SU-DHL-6 (cell line): ENCODE data around the gene HBG2.

Source experiments
- H2AFZ ChIP-seq: fragments of 200-600 bp; sonication (generic); 2 replicates; pipeline ENCODE4 v1.6.1; 2014; ENCODE audit warnings: low read depth, mild to moderate bottlenecking, moderate library complexity, mixed read lengths, antibody characterized with exemption, low read length; ENCODE audit not compliant: severe bottlenecking
- H3F3A ChIP-seq: fragments of 200-600 bp; shearing (Covaris generic); 2 replicates; pipeline ENCODE4 v1.6.0; 2016; ENCODE audit warnings: antibody characterized with exemption, mild to moderate bottlenecking; ENCODE audit not compliant: insufficient read depth
- H3K27ac ChIP-seq: fragments of 200-600 bp; sonication (generic); 2 replicates; pipeline ENCODE4 v1.5.1; 2016; ENCODE audit warnings: low read depth, mild to moderate bottlenecking, low read length, moderate library complexity, mixed read lengths
- H3K27me3 ChIP-seq: fragments of 200-600 bp; sonication (generic), shearing (Covaris generic); 2 replicates; pipeline ENCODE4 v1.6.0; 2014; ENCODE audit warnings: mild to moderate bottlenecking, low read length
- H3K36me3 ChIP-seq: fragments of 200-600 bp; sonication (generic); 2 replicates; pipeline ENCODE4 v1.6.1; 2014; ENCODE audit warnings: mild to moderate bottlenecking, low read length, mixed read lengths
- H3K4me2 ChIP-seq: fragments of 300-600, 200-600 bp; shearing (Covaris generic), sonication (generic); 2 replicates; pipeline ENCODE4 v1.6.0; 2014; ENCODE audit warnings: low read length, low read depth, mild to moderate bottlenecking; ENCODE audit not compliant: poor library complexity, severe bottlenecking
- H3K4me3 ChIP-seq: fragments of 200-600 bp; sonication (generic); 2 replicates; pipeline ENCODE4 v1.5.1; 2014; ENCODE audit warnings: antibody characterized with exemption, low read length, mild to moderate bottlenecking, mixed read lengths; ENCODE audit not compliant: insufficient read depth, poor library complexity, severe bottlenecking
- H3K79me2 ChIP-seq: fragments of 200-600 bp; sonication (generic); 2 replicates; pipeline ENCODE4 v1.6.1; 2014; ENCODE audit warnings: mild to moderate bottlenecking, low read length, moderate library complexity; ENCODE audit not compliant: insufficient read depth
- H3K9ac ChIP-seq: fragments of 200-600 bp; sonication (generic); 2 replicates; pipeline ENCODE4 v1.7.0; 2014; ENCODE audit warnings: mild to moderate bottlenecking, low read length
- H3K9me2 ChIP-seq: fragments of 200-600 bp; sonication (generic); replicated peaks from 2 replicates; pipeline ENCODE4 v1.6.1; 2014; ENCODE audit warnings: low read length; ENCODE audit not compliant: insufficient read depth
- H3K9me3 ChIP-seq: fragments of 200-600 bp; sonication (generic); 2 replicates; pipeline ENCODE4 v1.6.1; 2014; ENCODE audit warnings: low read length, mixed read lengths; ENCODE audit not compliant: insufficient read depth
- H4K20me1 ChIP-seq: fragments of 200-600 bp; sonication (generic); 2 replicates; pipeline ENCODE4 v1.6.1; 2014; ENCODE audit warnings: low read depth, mild to moderate bottlenecking, antibody characterized with exemption, low read length, moderate library complexity, mixed read lengths
- CTCF ChIP-seq: fragments of 200-600 bp; sonication (generic); IDR thresholded peaks from one replicate; pipeline ENCODE4 v1.5.1; 2017; ENCODE audit warnings: antibody characterized with exemption, mild to moderate bottlenecking, low read length, moderate library complexity; ENCODE audit not compliant: insufficient read depth, poor library complexity, severe bottlenecking
- EZH2phosphoT487 ChIP-seq: fragments of 200-600 bp; sonication (generic), shearing (Covaris generic); conservative IDR thresholded peaks from 2 replicates; pipeline ENCODE4 v1.6.1; 2018; ENCODE audit warnings: mild to moderate bottlenecking, antibody characterized with exemption, low read length, moderate library complexity, mixed read lengths

Gene HBG2

GRCh38 chr11:5241458-5241857, 13.1 kb downstream of the HBG2 start:
- Histone ChIP-seq H3K36me3 (no peaks in the 10 kb centered on the region), H3K9me2 (no peaks in the 10 kb centered on the region), H2AFZ (no peak overlapping the region), H3K9me3 (no peaks in the 10 kb centered on the region), H3F3A (no peaks in the 10 kb centered on the region), H3K27me3 (no peaks in the 10 kb centered on the region), H3K4me3 (no peak overlapping the region), H3K4me2 (no peak overlapping the region), H3K79me2 (no peaks in the 10 kb centered on the region), H4K20me1 (no peaks in the 10 kb centered on the region), H3K27ac (no peak overlapping the region), H3K9ac (no peak overlapping the region)
- TF ChIP-seq CTCF = no peak
- no peak for TF ChIP-seq EZH2phosphoT487

DNA sequence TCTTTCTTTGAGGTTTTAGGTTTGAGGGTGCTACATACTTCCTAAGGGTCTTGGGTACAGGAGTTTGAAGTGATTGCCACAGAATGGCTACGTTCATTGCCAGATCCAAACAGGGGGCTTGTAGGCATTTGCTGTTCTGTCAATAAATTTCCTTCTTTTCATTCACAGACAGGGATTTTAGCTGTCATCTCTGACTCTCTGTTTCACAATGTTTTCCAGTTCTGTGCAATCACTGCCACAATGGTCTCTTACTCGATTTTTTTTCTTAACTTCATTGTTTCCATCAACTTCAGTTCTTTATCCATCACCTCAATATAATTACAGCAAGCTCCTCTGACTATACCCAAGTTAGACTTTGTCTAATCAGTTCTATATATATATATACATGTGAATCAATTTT, 14.1 kb downstream of the HBG2 start:
- Histone ChIP-seq H3K27ac (no peak overlapping the region), H3K9ac (no peak overlapping the region), H3K36me3 (no peaks in the 10 kb centered on the region), H3K9me3 (no peaks in the 10 kb centered on the region), H2AFZ (no peak overlapping the region), H4K20me1 (no peaks in the 10 kb centered on the region), H3K79me2 (no peaks in the 10 kb centered on the region), H3F3A (no peaks in the 10 kb centered on the region), H3K27me3 (no peaks in the 10 kb centered on the region), H3K4me2 (no peak overlapping the region), H3K9me2 (no peaks in the 10 kb centered on the region), H3K4me3 (no peak overlapping the region)
- TF ChIP-seq EZH2phosphoT487 = no peak
- no peak for TF ChIP-seq CTCF

DNA sequence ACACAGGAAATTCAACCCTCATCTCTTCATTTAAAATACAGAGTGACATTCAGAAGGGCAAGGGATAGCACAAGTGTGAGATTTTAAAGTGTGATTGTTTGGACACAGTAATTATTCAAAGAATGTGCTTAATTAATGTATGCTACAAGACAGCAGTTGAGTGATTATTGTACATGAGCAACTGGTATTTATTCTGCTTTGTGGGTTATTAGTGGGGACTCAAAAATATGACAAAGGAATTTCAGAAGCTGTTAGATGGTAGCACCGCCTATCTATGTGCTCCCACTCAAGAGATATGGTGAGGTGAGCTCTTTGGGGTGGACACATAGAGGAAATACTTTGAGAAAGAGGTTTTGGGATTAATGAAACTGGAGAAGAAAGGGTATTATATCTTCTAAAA, 14.5 kb downstream of the HBG2 start:
- TF ChIP-seq EZH2phosphoT487 (no peak), CTCF (no peak)
- Histone ChIP-seq H2AFZ (no peak overlapping the region), H3K4me3 (no peak overlapping the region), H4K20me1 (no peaks in the 10 kb centered on the region), H3F3A (no peaks in the 10 kb centered on the region), H3K36me3 (no peaks in the 10 kb centered on the region), H3K4me2 (no peak overlapping the region), H3K79me2 (no peaks in the 10 kb centered on the region), H3K27ac (no peak overlapping the region), H3K9me2 (no peaks in the 10 kb centered on the region), H3K27me3 (no peaks in the 10 kb centered on the region), H3K9ac (no peak overlapping the region), H3K9me3 (no peaks in the 10 kb centered on the region)

DNA sequence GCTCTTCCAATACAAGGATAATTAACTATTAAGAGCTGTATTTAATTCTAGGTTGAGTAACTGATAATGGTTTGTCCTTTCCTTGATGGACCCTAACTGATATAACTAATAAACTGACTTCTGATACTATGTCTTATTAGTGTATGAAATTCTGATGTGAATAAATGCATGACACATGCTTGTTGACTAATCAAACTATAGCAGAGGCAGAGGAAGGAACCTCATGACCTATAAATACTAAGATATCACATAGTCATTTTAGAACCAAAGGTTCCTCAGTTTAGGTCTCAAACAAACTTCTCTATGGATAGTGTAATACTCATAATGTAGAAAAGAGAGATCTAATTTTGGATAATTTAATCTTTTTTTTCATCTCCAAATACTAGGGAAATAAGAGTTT, 15.5 kb downstream of the HBG2 start:
- no peaks in the 10 kb centered on the region for H3K9me3 ChIP-seq
- H3K4me2 ChIP-seq = no peak overlapping the region
- H2AFZ ChIP-seq = no peak overlapping the region
- H3K27ac ChIP-seq = no peak overlapping the region
- no peaks in the 10 kb centered on the region for H3K9me2 ChIP-seq
- no peak overlapping the region for H3K4me3 ChIP-seq
- H3K9ac ChIP-seq = no peak overlapping the region
- H3K79me2 ChIP-seq = no peaks in the 10 kb centered on the region
- no peaks in the 10 kb centered on the region for H4K20me1 ChIP-seq
- H3F3A ChIP-seq = no peaks in the 10 kb centered on the region
- TF ChIP-seq CTCF (no peak), EZH2phosphoT487 (no peak)
- H3K27me3 ChIP-seq = no peaks in the 10 kb centered on the region
- H3K36me3 ChIP-seq = no peaks in the 10 kb centered on the region
